Activated CD4-positive, alpha-beta memory T cell treated with anti-CD3 and anti-CD28 coated beads, Interleukin-2, amount 10 ng/mL, durations not matched to agents 7 days and 5 days (primary cell): ENCODE data around the gene CCNG2. TPM values are rescaled to one million over a fixed set of nuclear protein-coding genes. Genes with fewer than 3 reads are reported as not detected.
A peak's percentile ranks its signal among the peaks of the same experiment; 100 is the strongest.

Experiments used
- CTCF ChIA-PET: fragments of 350-600 bp; sonication (Branson Sonifier 250); formaldehyde crosslinking; loops from one replicate; lab custom pipeline; 2021; ENCODE audit warnings: antibody characterized with exemption, inconsistent platforms; lab: Charles Lee
- POLR2A ChIA-PET: fragments of 350-600 bp; sonication (Branson Sonifier 250); formaldehyde crosslinking; loops from one replicate; lab custom pipeline; 2021; ENCODE audit warnings: antibody characterized with exemption; lab: Charles Lee
- DNase-seq: peaks from one replicate; pipeline ENCODE4 v3.0.0-alpha.2; 2020
- H3K27ac Mint-ChIP-seq: one replicate; pipeline ENCODE4 v1.8.0; 2021; ENCODE audit warnings: mild to moderate bottlenecking, mixed read lengths
- H3K27me3 Mint-ChIP-seq: one replicate; pipeline ENCODE4 v1.8.0; 2021; ENCODE audit warnings: mixed read lengths
- H3K36me3 Mint-ChIP-seq: one replicate; pipeline ENCODE4 v1.8.0; 2021; ENCODE audit warnings: low read depth, mixed read lengths
- H3K4me1 Mint-ChIP-seq: one replicate; pipeline ENCODE4 v1.8.0; 2021; ENCODE audit warnings: mixed read lengths
- H3K4me3 Mint-ChIP-seq: one replicate; pipeline ENCODE4 v1.8.0; 2021; ENCODE audit warnings: mild to moderate bottlenecking, mixed read lengths
- H3K9me3 Mint-ChIP-seq: one replicate; pipeline ENCODE4 v1.8.0; 2021; ENCODE audit warnings: mixed read lengths
- total RNA-seq, 2 experiments: library from RNA; stranded (reverse); gene quantifications; one replicate each; pipeline ENCODE4 v1.2.3, GENCODE V29; 2021

The CCNG2 gene, protein sequence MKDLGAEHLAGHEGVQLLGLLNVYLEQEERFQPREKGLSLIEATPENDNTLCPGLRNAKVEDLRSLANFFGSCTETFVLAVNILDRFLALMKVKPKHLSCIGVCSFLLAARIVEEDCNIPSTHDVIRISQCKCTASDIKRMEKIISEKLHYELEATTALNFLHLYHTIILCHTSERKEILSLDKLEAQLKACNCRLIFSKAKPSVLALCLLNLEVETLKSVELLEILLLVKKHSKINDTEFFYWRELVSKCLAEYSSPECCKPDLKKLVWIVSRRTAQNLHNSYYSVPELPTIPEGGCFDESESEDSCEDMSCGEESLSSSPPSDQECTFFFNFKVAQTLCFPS
- total RNA-seq = 10 to 100 TPM; 48.7 to 50.4 TPM

DNA sequence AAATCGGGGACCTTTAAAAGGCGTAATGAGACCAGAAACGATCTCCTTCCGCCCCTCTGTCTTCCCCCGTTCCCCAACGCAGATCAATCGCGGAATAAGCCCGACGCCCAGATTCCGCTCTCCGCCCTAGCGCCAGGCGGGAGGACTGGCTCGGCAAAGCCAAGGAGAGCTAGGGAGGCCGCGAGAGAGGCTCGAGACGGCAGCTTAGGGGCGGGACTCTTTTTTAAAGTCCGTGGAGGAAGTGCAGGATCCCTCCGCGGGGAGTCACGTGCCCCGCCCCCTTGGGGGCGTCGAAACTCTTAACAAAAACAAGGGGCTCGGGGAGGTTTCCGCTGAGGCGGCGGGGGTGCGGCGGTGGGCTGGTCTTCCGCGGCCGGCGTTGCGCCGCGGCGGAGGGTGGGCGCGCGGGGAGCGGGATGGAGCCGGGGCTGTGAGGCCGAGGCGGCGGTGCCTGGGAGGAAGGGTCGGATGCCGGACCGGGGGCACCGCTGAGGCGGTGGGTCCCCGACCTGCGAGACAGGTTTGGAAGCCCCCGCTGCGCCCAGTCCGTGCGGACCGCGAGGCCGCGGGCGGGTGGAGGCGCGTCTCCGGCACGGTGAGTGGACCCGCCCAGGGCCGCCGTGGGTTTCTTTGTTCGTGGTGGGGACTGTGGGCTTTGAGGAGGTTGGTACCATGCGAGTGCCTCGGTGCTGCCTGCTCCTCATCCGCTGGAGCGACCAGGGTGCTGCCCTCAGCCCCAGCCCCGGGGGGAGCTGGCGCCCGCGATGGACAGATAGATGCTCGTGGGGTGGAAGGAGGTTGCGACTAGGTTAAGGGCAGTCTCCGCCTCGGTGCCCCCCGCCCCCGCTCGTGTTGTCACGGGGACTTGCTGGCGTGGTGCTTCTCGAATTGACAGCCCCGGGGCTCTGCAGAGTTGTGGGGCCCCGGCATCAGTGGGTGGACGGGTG is at the start of gene CCNG2:
TSS of gene CCNG2 (plus strand) at position 296 of the 947 bp plus-strand sequence. CDS start 1,326 bp downstream, outside the sequence.
- Mint-ChIP-seq H3K27ac (peak within 1 kb of the TSS; percentile 90), H3K4me1 (peaks cover 47% of the 10 kb centered on the region), H3K4me3 (peak within 1 kb of the TSS; percentile 98), H3K9me3 (no peaks in the 10 kb centered on the region), H3K27me3 (no peaks in the 10 kb centered on the region), H3K36me3 (peaks cover 39% of the 10 kb centered on the region)
- ChIA-PET POLR2A (interaction anchor here (0.9 to 7.1 kb wide), 13 partner anchors 9 to 1009 kb away, joined by 3 to 79 read pairs (median 4); partner anchors contain the start of genes CCNI and NUP54), CTCF (interaction anchor here (1.9 kb wide), 1 partner anchor 62 kb away, joined by 9 read pairs; no protein-coding TSS in a partner anchor)
- peak; percentile 83 for DNase-seq

DNA sequence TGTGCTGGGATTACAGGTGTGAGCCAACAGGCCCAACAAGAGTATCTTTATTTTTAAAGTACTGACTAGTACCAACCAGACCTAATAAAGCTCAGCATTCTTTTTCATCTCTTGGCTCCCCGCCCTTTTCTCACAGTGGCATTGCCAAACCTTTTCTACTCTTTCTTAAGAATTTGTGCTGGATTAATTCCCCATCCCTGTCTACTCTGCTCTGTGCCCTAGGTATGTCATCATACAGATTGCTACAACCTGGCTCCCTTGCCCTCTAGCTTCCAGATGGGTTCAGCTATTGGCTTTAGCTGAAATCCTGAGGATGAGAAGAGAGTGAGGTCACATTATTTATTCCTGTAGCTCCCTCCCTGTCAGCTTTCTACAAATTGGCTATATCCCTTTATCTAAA is 46.3 kb upstream of the CCNG2 start:
- ChIA-PET CTCF (interaction anchor here (0.6 to 1.2 kb wide), 2 partner anchors 16 to 50 kb away, joined by 4 to 5 read pairs; no protein-coding TSS in a partner anchor), POLR2A (no interaction called here)
- H3K9me3 Mint-ChIP-seq = no peaks in the 10 kb centered on the region
- H3K4me1 Mint-ChIP-seq = no peaks in the 10 kb centered on the region
- H3K4me3 Mint-ChIP-seq = no peak overlapping the region
- no peak for DNase-seq
- H3K27me3 Mint-ChIP-seq = peaks cover 21% of the 10 kb centered on the region
- H3K36me3 Mint-ChIP-seq = no peaks in the 10 kb centered on the region
- no peak overlapping the region for H3K27ac Mint-ChIP-seq

DNA sequence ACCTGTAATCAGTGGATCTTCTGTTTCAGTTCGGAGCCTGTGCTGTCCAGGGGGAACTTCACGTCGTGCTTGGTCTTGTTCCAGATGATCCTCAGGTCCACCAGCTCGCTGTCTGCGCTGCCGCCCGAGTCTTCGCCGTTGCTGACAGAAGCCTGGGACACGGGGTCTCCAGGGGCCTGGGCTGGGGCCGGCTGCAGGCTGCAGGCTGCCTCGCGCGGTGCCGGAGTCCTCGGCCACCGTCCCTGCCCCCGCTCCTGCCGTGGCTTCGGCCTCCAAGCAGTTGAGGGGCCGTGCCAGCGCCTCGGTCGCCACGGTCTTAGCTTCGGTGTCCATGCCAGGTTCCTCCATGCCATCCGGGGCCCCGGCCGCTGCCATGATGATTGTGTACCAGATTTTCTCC is 43.9 kb upstream of the CCNG2 start:
- ChIA-PET CTCF (no interaction called here), POLR2A (no interaction called here)
- H3K4me3 Mint-ChIP-seq = no peak overlapping the region
- peaks cover 14% of the 10 kb centered on the region for H3K27me3 Mint-ChIP-seq
- H3K36me3 Mint-ChIP-seq = no peaks in the 10 kb centered on the region
- H3K27ac Mint-ChIP-seq = no peak overlapping the region
- DNase-seq = no peak
- H3K9me3 Mint-ChIP-seq = no peaks in the 10 kb centered on the region
- H3K4me1 Mint-ChIP-seq = no peaks in the 10 kb centered on the region

DNA sequence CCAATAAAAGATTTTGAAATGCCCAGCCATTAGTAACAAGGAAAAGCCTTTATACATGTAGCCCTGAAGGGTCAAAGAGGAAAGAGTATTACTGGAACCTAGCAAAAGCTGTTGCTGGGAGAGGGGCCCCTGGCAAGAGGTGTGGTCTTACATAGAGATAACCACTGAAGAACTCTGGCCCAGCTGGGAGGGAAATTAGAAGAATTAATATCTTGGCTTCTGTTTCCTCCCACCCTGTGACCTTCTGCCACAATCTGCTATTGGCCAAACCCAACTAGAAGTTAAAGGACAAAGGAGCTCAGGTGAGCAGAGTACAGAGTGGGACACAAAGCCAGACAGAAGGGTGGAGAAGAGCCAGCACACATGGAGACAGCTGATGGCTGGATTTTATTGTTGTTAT is 39.3 kb upstream of the CCNG2 start:
- Mint-ChIP-seq H3K27me3 (peaks cover 11% of the 10 kb centered on the region), H3K4me3 (no peak overlapping the region), H3K4me1 (no peaks in the 10 kb centered on the region), H3K9me3 (no peaks in the 10 kb centered on the region), H3K36me3 (no peaks in the 10 kb centered on the region), H3K27ac (no peak overlapping the region)
- DNase-seq = no peak
- CTCF ChIA-PET = no interaction called here
- POLR2A ChIA-PET = no interaction called here

DNA sequence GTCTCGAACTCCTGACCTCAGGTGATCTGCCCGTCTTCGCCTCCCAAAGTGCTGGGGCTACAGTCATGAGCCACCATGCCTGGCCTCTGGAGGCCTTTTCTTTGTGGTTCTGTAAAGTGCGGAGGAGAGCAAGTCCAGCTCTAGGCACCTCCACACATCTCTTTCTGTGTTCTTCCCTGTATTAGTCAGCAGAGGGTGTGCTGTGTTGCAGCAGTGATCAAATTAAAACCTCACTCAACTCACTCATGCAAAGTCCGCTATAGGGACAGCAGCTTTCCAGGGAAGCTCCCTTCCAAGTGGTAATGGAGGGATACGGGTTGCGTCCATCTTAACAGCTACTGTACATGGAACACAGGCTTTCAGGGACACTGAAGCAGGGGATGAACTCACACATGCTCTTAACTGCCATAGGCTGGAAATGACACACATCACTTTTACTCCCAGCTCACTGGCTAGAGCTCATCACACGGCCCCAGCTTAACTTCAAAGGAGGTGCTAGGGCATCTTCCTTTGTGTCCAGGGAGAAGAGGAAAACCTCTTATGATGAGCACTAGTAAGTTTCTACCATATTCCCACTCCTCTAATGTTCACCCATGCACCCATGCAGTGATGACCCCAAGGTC is 36.0 kb upstream of the CCNG2 start:
- H3K9me3 Mint-ChIP-seq = no peaks in the 10 kb centered on the region
- no peaks in the 10 kb centered on the region for H3K36me3 Mint-ChIP-seq
- no peak for DNase-seq
- H3K27ac Mint-ChIP-seq = no peak overlapping the region
- H3K27me3 Mint-ChIP-seq = peaks cover 13% of the 10 kb centered on the region
- ChIA-PET POLR2A (no interaction called here), CTCF (interaction anchor here (1.2 to 2.8 kb wide), 2 partner anchors 16 to 26 kb away, joined by 5 to 9 read pairs; no protein-coding TSS in a partner anchor)
- no peak overlapping the region for H3K4me3 Mint-ChIP-seq
- no peaks in the 10 kb centered on the region for H3K4me1 Mint-ChIP-seq

DNA sequence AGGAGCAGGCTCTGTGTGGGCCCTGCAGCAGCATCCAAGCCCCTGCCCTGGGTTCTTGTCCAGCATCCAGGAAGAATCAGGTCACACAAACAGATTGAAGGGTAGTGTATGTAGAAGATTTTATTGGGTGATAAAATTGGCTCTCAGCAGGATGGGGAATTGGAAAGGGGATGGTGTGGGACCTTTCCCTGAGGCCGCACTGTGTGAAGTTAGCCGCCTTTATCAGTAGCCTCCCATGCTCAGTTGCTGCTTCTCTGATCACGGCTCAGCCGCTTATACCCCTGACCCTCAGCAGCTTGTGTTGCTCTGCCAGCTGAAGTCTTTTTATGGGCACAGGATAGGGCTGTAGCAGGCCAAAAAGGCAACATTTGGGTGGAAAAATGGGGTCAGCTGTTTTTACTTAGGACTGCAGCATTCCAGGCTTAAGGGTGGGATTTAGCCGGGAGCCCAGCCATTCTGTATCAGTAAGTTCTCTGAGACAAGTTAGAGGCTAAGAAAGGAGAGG is 35.2 kb upstream of the CCNG2 start:
- Mint-ChIP-seq H3K36me3 (no peaks in the 10 kb centered on the region), H3K4me1 (peaks cover under 1% of the 10 kb centered on the region), H3K9me3 (no peaks in the 10 kb centered on the region), H3K27ac (no peak overlapping the region), H3K27me3 (peaks cover 13% of the 10 kb centered on the region), H3K4me3 (no peak overlapping the region)
- POLR2A ChIA-PET = no interaction called here
- DNase-seq = no peak
- CTCF ChIA-PET = interaction anchor here (1.2 to 2.8 kb wide), 2 partner anchors 15 to 27 kb away, joined by 5 to 9 read pairs; no protein-coding TSS in a partner anchor

DNA sequence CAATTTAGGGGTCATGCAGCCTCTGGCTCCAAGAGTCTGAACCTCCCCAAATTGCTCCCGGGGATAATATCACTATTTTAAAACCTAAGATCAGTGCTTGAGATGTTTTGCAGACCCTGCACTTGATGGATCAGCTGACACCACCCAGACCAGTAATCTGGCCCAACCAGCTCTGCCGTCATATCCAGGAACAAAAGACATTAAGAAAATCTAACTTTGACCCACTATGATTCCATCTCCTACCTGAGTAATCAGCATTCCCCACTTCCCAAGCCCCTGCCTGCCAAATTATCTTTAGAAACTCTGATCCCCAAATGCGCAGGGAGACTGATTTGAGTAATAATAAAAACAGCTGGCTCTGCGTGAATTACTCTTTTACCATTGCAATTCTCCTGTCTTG is 34.4 kb upstream of the CCNG2 start:
- no peaks in the 10 kb centered on the region for H3K9me3 Mint-ChIP-seq
- no peaks in the 10 kb centered on the region for H3K36me3 Mint-ChIP-seq
- no peak for DNase-seq
- H3K4me3 Mint-ChIP-seq = no peak overlapping the region
- H3K27me3 Mint-ChIP-seq = peaks cover 7% of the 10 kb centered on the region
- POLR2A ChIA-PET = no interaction called here
- H3K4me1 Mint-ChIP-seq = peaks cover 8% of the 10 kb centered on the region
- CTCF ChIA-PET = interaction anchor here (1.1 to 2.8 kb wide), 2 partner anchors 10 to 27 kb away, joined by 3 to 9 read pairs; no protein-coding TSS in a partner anchor
- no peak overlapping the region for H3K27ac Mint-ChIP-seq

DNA sequence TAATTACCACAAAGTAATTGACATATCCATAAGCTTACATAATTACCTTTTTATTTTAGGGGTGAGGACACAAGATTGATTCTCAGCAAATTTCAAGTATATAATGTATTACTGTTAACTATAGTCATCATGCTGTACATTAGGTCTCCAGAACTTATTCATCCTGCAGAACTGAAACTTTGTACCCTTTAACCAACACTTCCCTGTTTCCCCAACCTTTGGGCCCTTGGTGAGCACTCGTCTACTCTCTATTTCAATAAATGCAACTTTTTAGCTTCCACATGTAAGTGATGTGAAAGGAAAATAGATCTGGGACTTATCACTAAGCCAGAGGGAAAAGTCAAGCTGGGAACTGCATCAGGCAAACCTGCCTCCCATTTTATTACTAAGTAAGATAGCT is 33.6 kb upstream of the CCNG2 start:
- ChIA-PET CTCF (interaction anchor here (1.1 kb wide), 1 partner anchor 9 kb away, joined by 3 read pairs; no protein-coding TSS in a partner anchor), POLR2A (no interaction called here)
- Mint-ChIP-seq H3K9me3 (no peaks in the 10 kb centered on the region), H3K27ac (no peak overlapping the region), H3K27me3 (peaks cover 6% of the 10 kb centered on the region), H3K4me1 (peaks cover 8% of the 10 kb centered on the region), H3K36me3 (no peaks in the 10 kb centered on the region), H3K4me3 (no peak overlapping the region)
- DNase-seq = no peak

DNA sequence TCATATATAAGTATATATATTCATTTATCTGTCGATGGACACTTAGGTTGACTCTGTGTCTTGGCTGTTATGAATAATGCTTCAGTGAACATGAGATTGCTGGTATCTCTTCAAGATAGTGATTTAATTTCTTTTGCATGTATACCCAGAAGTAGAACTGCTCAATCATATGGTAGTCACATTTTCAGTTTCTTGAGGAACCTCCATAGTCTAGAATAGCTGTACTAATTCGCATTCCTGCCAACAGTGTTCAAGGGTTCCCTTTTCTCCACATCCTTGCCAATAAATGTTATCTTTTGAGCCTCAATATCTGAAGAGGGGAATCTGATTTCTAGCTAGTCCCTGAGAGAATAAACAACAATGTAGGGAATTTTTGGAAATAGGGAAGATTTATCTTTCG is 32.4 kb upstream of the CCNG2 start:
- POLR2A ChIA-PET = no interaction called here
- CTCF ChIA-PET = no interaction called here
- no peak overlapping the region for H3K27ac Mint-ChIP-seq
- peaks cover 8% of the 10 kb centered on the region for H3K4me1 Mint-ChIP-seq
- H3K27me3 Mint-ChIP-seq = peaks cover 6% of the 10 kb centered on the region
- H3K9me3 Mint-ChIP-seq = peaks cover under 1% of the 10 kb centered on the region
- no peak for DNase-seq
- no peak overlapping the region for H3K4me3 Mint-ChIP-seq
- H3K36me3 Mint-ChIP-seq = no peaks in the 10 kb centered on the region

DNA sequence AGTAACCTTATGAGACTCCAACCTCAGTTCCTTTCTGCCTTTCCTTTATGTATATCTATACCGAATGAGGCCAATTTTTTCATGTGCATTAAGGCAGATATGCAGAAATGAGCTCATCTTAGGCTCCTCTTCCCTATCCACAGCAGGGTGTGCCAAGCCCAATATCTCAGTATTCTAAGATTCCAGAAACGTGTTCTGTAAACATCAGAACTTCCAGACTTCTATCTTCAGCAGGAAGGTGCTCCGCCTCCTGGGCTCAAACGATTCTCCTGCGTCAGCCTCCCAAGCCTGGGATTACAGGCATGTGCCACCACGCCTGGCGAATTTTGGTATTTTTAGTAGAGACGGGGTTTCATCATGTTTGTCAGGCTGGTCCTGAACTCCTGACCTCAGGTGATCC is 31.0 kb upstream of the CCNG2 start:
- Mint-ChIP-seq H3K4me3 (no peak overlapping the region), H3K4me1 (peaks cover 8% of the 10 kb centered on the region), H3K27ac (no peak overlapping the region), H3K9me3 (peaks cover 3% of the 10 kb centered on the region), H3K36me3 (no peaks in the 10 kb centered on the region), H3K27me3 (peaks cover 8% of the 10 kb centered on the region)
- ChIA-PET CTCF (interaction anchor here (0.9 kb wide), 1 partner anchor 9 kb away, joined by 3 read pairs; no protein-coding TSS in a partner anchor), POLR2A (interaction anchor here (0.7 kb wide), 1 partner anchor 12 kb away, joined by 3 read pairs; no protein-coding TSS in a partner anchor)
- no peak for DNase-seq

DNA sequence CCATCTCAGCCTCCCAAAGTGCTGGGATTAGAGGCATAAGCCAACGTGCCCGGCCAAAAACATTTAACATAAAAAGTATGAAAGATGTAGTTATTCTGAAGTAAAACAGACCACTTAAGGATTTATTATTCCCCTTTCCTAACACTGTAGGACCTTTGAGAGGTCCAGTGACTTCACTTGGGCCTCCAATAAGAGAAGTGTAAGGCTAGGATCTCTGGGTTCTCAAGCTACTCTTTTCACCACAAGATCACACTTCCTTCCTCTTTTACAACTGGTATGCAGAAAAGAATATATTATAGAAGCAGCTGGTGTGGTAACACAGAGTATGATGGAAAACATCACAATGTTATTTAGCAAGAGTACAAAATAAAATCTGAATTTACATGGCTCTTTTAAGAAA is 30.2 kb upstream of the CCNG2 start:
- no peak overlapping the region for H3K4me3 Mint-ChIP-seq
- H3K36me3 Mint-ChIP-seq = no peaks in the 10 kb centered on the region
- H3K27ac Mint-ChIP-seq = no peak overlapping the region
- ChIA-PET POLR2A (interaction anchor here (0.6 to 1.7 kb wide), 4 partner anchors 11 to 29 kb away, joined by 3 to 4 read pairs (median 3); no protein-coding TSS in a partner anchor), CTCF (no interaction called here)
- H3K27me3 Mint-ChIP-seq = peaks cover 8% of the 10 kb centered on the region
- no peak for DNase-seq
- H3K4me1 Mint-ChIP-seq = peaks cover 8% of the 10 kb centered on the region
- peaks cover 3% of the 10 kb centered on the region for H3K9me3 Mint-ChIP-seq

DNA sequence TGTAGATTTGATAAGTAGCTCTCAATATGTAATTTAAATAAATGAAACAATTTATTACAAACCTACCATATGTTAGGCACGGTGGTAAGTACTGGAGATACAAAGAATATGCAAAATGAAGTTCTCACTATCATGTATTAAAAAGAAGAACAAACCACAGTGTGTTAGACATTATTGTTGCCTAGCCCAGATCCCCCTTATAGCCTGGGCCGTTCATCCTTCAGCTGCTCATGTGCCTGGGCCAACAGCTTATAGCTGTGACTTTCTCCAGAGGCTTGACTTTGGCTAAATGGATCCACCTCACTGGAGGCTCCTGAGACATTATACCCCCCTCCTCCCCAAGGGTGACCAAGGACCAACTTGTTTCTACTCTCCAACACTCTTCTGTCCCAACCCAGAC is 29.8 kb upstream of the CCNG2 start:
- ChIA-PET POLR2A (interaction anchor here (0.6 to 1.7 kb wide), 3 partner anchors 17 to 28 kb away, joined by 3 to 4 read pairs (median 3); no protein-coding TSS in a partner anchor), CTCF (no interaction called here)
- peaks cover 8% of the 10 kb centered on the region for H3K4me1 Mint-ChIP-seq
- peaks cover 9% of the 10 kb centered on the region for H3K27me3 Mint-ChIP-seq
- H3K9me3 Mint-ChIP-seq = peaks cover 3% of the 10 kb centered on the region
- no peaks in the 10 kb centered on the region for H3K36me3 Mint-ChIP-seq
- H3K27ac Mint-ChIP-seq = no peak overlapping the region
- no peak overlapping the region for H3K4me3 Mint-ChIP-seq
- DNase-seq = no peak
